RWPE2 (cell line): ENCODE measurements around the gene KDM4C.

Experiments used
- ATAC-seq: fragments of 200-7000 bp; cut with Tn5 transposase; 3 replicates; pipeline ENCODE4 v1.9.1; 2021; ENCODE audit warnings: low read depth
- DNase-seq: peaks from one replicate; pipeline ENCODE4 v3.0.0-alpha.2; 2020; ENCODE audit warnings: low spot score
- H3K27ac ChIP-seq: fragments of 450-650 bp; 2 replicates; pipeline ENCODE4 v1.5.1; 2017; ENCODE audit warnings: mild to moderate bottlenecking; ENCODE audit not compliant: poor library complexity, severe bottlenecking
- H3K27me3 ChIP-seq: fragments of 250-450 bp; sonication (Bioruptor Pico); 2 replicates; pipeline ENCODE4 v1.5.1; 2021; ENCODE audit warnings: mild to moderate bottlenecking, moderate library complexity; ENCODE audit not compliant: insufficient read depth, poor library complexity, severe bottlenecking
- H3K36me3 ChIP-seq: fragments of 250-450 bp; sonication (Bioruptor Pico); 2 replicates; pipeline ENCODE4 v1.5.1; 2020; ENCODE audit warnings: low read depth, mild to moderate bottlenecking, moderate library complexity
- H3K4me1 ChIP-seq: fragments of 250-450 bp; sonication (Bioruptor Pico); 2 replicates; pipeline ENCODE4 v1.5.1; 2021; ENCODE audit warnings: mild to moderate bottlenecking, moderate library complexity; ENCODE audit not compliant: insufficient read depth, poor library complexity, severe bottlenecking
- H3K4me3 ChIP-seq: fragments of 250-450 bp; sonication (Bioruptor Pico); 2 replicates; pipeline ENCODE4 v1.5.1; 2021; ENCODE audit warnings: mild to moderate bottlenecking, moderate library complexity; ENCODE audit not compliant: severe bottlenecking
- H3K9me3 ChIP-seq: fragments of 250-450 bp; sonication (Bioruptor Pico); 2 replicates; pipeline ENCODE4 v1.5.1; 2021; ENCODE audit warnings: mild to moderate bottlenecking, moderate library complexity; ENCODE audit not compliant: severe bottlenecking
- TF ChIP-seq, protein P1 (sequence below): fragments of 450-650 bp; IDR thresholded peaks from one replicate; pipeline ENCODE4 v1.5.1; 2017; ENCODE audit warnings: mild to moderate bottlenecking, moderate library complexity; ENCODE audit not compliant: poor library complexity, severe bottlenecking

The KDM4C gene

DNA sequence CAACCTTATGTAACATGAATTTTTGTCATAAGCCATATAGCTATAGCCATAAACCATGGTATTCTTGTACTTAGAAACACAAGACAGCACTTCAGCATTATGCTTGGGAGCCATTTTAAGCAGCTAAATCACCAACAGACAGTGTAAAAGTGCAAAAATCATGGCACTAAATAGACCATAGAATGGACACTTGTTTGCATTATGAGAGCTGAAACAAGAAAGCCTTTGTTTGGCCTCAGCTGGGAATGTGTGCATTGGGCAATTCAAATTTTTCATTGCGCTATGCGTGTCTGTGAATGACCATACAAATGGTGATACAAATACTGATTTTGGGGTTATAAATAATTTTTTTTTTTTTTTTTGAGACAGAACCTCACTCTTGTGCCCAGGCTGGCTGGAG is 23.7 kb downstream of the KDM4C start:
- no peak for ATAC-seq
- no peaks in the 10 kb centered on the region for H3K27me3 ChIP-seq
- no peaks in the 10 kb centered on the region for H3K9me3 ChIP-seq
- DNase-seq = no peak
- H3K4me1 ChIP-seq = no peaks in the 10 kb centered on the region
- no peak overlapping the region for H3K4me3 ChIP-seq
- no peak overlapping the region for H3K27ac ChIP-seq
- TF ChIP-seq, protein P1, sequence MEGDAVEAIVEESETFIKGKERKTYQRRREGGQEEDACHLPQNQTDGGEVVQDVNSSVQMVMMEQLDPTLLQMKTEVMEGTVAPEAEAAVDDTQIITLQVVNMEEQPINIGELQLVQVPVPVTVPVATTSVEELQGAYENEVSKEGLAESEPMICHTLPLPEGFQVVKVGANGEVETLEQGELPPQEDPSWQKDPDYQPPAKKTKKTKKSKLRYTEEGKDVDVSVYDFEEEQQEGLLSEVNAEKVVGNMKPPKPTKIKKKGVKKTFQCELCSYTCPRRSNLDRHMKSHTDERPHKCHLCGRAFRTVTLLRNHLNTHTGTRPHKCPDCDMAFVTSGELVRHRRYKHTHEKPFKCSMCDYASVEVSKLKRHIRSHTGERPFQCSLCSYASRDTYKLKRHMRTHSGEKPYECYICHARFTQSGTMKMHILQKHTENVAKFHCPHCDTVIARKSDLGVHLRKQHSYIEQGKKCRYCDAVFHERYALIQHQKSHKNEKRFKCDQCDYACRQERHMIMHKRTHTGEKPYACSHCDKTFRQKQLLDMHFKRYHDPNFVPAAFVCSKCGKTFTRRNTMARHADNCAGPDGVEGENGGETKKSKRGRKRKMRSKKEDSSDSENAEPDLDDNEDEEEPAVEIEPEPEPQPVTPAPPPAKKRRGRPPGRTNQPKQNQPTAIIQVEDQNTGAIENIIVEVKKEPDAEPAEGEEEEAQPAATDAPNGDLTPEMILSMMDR = no peak
- H3K36me3 ChIP-seq = no peaks in the 10 kb centered on the region

DNA sequence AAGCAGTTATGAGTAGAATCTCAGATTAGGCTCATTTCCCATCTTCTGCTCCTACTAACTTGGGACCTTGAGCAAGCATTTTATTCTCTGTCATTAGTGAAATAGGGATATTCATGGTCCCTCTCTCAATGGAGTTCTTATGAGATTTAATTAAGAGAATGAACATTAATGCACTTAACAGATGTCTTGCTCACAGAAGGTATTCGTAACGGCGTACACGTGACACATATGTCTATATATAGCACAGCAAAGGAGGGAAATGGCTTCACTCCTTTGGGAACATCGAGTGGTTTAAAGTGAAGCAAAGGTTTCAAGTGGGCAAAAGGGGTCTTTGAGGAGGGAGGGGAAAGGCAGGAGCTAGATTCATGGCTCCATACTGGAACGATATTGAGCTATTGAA is 24.6 kb downstream of the KDM4C start:
- DNase-seq (no peak), ATAC-seq (no peak)
- Histone ChIP-seq H3K27me3 (no peaks in the 10 kb centered on the region), H3K9me3 (no peaks in the 10 kb centered on the region), H3K36me3 (no peaks in the 10 kb centered on the region), H3K27ac (no peak overlapping the region), H3K4me1 (peaks cover 3% of the 10 kb centered on the region), H3K4me3 (no peak overlapping the region)
- TF ChIP-seq, protein P1 = no peak

DNA sequence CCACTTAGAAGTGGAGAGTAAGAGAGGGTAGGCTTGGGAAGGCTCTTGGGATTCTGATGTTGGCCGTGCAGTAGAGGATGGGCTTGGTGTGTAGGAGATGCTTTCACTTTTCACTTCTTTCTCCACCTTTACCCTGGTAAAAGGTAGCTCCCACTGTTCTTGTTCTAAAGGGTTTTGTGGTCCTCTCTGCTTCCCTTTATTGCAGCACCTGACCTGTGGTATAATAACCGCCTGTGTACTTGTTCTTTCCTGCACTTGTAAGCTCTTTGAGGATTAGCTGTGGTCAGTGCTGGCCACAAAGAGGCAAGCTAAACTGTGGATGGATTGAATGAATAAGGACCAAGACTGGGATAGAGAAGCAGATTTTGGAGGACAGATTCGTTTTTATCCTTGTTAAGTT is 25.2 kb downstream of the KDM4C start:
- H3K9me3 ChIP-seq = no peaks in the 10 kb centered on the region
- TF ChIP-seq, protein P1 = no peak

DNA sequence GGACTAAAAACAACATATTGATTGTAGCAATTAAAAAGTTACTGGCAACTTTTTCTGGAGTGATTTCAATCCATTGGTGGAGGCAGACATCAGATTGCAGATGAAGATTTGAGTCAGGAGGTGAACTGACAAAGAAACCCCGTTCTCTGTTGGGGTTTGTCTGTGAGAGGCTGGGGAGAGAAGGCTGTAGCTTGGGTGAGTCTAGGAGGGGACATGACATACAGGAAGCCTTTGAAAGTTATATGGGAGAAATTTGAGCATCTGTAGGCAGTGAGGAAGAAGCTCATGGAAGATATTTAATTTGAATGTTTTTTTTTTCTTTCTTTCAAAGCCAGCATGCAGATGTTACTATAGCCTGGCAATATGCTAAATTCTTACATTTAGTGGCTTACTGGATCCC is 26.0 kb downstream of the KDM4C start:
- no peaks in the 10 kb centered on the region for H3K9me3 ChIP-seq
- no peak overlapping the region for H3K27ac ChIP-seq
- ATAC-seq = no peak
- H3K36me3 ChIP-seq = no peaks in the 10 kb centered on the region
- H3K27me3 ChIP-seq = no peaks in the 10 kb centered on the region
- no peak for DNase-seq
- TF ChIP-seq, protein P1 = no peak
- no peak overlapping the region for H3K4me3 ChIP-seq
- H3K4me1 ChIP-seq = peaks cover 16% of the 10 kb centered on the region

More for the DNA sequence above, 25.2 kb downstream of the KDM4C start:
- ATAC-seq (no peak), DNase-seq (no peak)
- Histone ChIP-seq H3K4me1 (peaks cover 9% of the 10 kb centered on the region), H3K4me3 (no peak overlapping the region), H3K27ac (no peak overlapping the region), H3K27me3 (no peaks in the 10 kb centered on the region), H3K36me3 (no peaks in the 10 kb centered on the region)

DNA sequence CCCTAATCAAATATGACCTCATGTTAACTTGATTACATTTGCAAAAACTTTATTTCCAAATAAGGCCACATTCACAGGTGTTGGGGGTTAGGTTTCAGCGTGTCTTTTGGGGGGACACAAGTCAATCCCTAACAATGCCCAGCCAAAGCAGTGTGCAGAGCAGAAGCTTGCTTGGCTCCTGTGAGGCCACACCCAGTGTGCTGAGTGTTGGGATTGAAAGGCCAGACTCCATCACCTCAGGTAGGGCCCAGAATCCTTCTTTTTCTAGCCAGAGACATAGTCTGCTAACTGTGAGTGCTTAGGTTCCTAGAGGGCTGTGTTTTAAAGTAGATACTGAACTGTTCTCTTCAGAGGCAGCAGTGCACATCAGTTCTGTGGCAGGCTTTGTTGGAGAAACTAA is 27.9 kb downstream of the KDM4C start:
- H3K4me1 ChIP-seq = peaks cover 16% of the 10 kb centered on the region
- H3K9me3 ChIP-seq = no peaks in the 10 kb centered on the region
- no peak overlapping the region for H3K27ac ChIP-seq
- ATAC-seq (no peak), DNase-seq (no peak)
- H3K36me3 ChIP-seq = no peaks in the 10 kb centered on the region
- TF ChIP-seq, protein P1 = no peak
- no peaks in the 10 kb centered on the region for H3K27me3 ChIP-seq
- H3K4me3 ChIP-seq = no peak overlapping the region
